HEK293 (cell line): Measurements from ENCODE around the gene NSUN3.

Experiments used
- CTCF ChIA-PET: fragments of 350-600 bp; formaldehyde crosslinking; extraction: SDS; loops from one replicate; lab custom pipeline; 2021; ENCODE audit warnings: antibody characterized with exemption; lab: Yijun Ruan, JAX
- POLR2A ChIA-PET: fragments of 300-600 bp; formaldehyde crosslinking; extraction: SDS; loops from one replicate; lab custom pipeline; 2020; ENCODE audit warnings: antibody characterized with exemption, inconsistent platforms; lab: Yijun Ruan, JAX
- H3K27ac ChIP-seq: fragments of 200-500 bp; sonication (Bioruptor generic); 2 replicates; pipeline ENCODE4 v1.5.1; 2014; ENCODE audit warnings: low read depth, low read length, control low read depth, inconsistent platforms; ENCODE audit errors: extremely low read depth
- H3K36me3 ChIP-seq, 2 experiments: fragments of 200-500 bp in 1 of 2; sonication (Bioruptor generic) in 1 of 2; 1 replicate in 1 of 2; 2 replicates in 1 of 2; pipeline ENCODE4 v1.5.1; 2014 to 2017; ENCODE audit warnings: inconsistent platforms in 2 of 2, low read length in 2 of 2; ENCODE audit not compliant: control insufficient read depth in 2 of 2, insufficient read depth in 1 of 2
- H3K4me1 ChIP-seq: fragments of 200-500 bp; sonication (Bioruptor generic); 2 replicates; pipeline ENCODE4 v1.5.1; 2014; ENCODE audit warnings: mild to moderate bottlenecking, low read length, inconsistent platforms; ENCODE audit not compliant: control insufficient read depth, insufficient read depth
- H3K4me3 ChIP-seq: 2 replicates; pipeline ENCODE4 v1.5.1; 2011; ENCODE audit warnings: low read depth, mild to moderate bottlenecking, control low read depth, low read length, moderate library complexity
- H3K9me3 ChIP-seq: fragments of 200-500 bp; sonication (Bioruptor generic); 2 replicates; pipeline ENCODE4 v1.5.1; 2014; ENCODE audit warnings: low read depth, low read length, inconsistent platforms; ENCODE audit not compliant: control insufficient read depth, insufficient read depth
- GLIS2 ChIP-seq: fragments of 450-650 bp; formaldehyde crosslinking; IDR thresholded peaks from 2 replicates; pipeline ENCODE4 v1.5.1; 2016; ENCODE audit warnings: missing biosample characterization, missing genetic modification characterization
- KLF8 ChIP-seq: fragments of 450-650 bp; formaldehyde crosslinking; IDR thresholded peaks from 2 replicates; pipeline ENCODE4 v1.5.1; 2016; ENCODE audit warnings: missing biosample characterization, missing genetic modification characterization
- PRDM4 ChIP-seq: fragments of 450-650 bp; formaldehyde crosslinking; IDR thresholded peaks from 2 replicates; pipeline ENCODE4 v1.5.1; 2017; ENCODE audit warnings: missing biosample characterization, missing genetic modification characterization
- SCRT2 ChIP-seq: fragments of 450-650 bp; formaldehyde crosslinking; IDR thresholded peaks from 2 replicates; pipeline ENCODE4 v1.5.1; 2016; ENCODE audit warnings: missing biosample characterization, missing genetic modification characterization
- SETDB1 ChIP-seq: IDR thresholded peaks from one replicate; pipeline ENCODE4 v1.6.1; 2017; ENCODE audit warnings: mild to moderate bottlenecking, low read length, moderate library complexity, mixed read lengths; ENCODE audit not compliant: insufficient read length
- SP2 ChIP-seq: fragments of 450-650 bp; formaldehyde crosslinking; IDR thresholded peaks from 2 replicates; pipeline ENCODE4 v1.5.1; 2016; ENCODE audit warnings: missing biosample characterization, missing genetic modification characterization
- ZFP3 ChIP-seq: fragments of 450-650 bp; formaldehyde crosslinking; IDR thresholded peaks from 2 replicates; pipeline ENCODE4 v1.5.1; 2016; ENCODE audit warnings: low read depth, missing biosample characterization, missing genetic modification characterization
- ZNF214 ChIP-seq: fragments of 450-650 bp; formaldehyde crosslinking; IDR thresholded peaks from 2 replicates; pipeline ENCODE4 v1.5.1; 2017; ENCODE audit warnings: missing biosample characterization, mild to moderate bottlenecking, missing genetic modification characterization, borderline replicate concordance
- ZNF221 ChIP-seq: fragments of 450-650 bp; formaldehyde crosslinking; IDR thresholded peaks from 2 replicates; pipeline ENCODE4 v1.5.1; 2017; ENCODE audit warnings: missing biosample characterization, missing genetic modification characterization, borderline replicate concordance
- ZNF223 ChIP-seq: fragments of 450-650 bp; formaldehyde crosslinking; IDR thresholded peaks from 2 replicates; pipeline ENCODE4 v1.5.1; 2016; ENCODE audit warnings: missing biosample characterization, missing genetic modification characterization
- ZNF324 ChIP-seq: fragments of 450-650 bp; formaldehyde crosslinking; IDR thresholded peaks from 2 replicates; pipeline ENCODE4 v1.5.1; 2016; ENCODE audit warnings: missing biosample characterization, missing genetic modification characterization
- ZNF335 ChIP-seq: fragments of 450-650 bp; formaldehyde crosslinking; conservative IDR thresholded peaks from 2 replicates; pipeline ENCODE4 v1.5.1; 2016; ENCODE audit warnings: missing biosample characterization, missing genetic modification characterization
- ZNF341 ChIP-seq: fragments of 450-650 bp; formaldehyde crosslinking; IDR thresholded peaks from 2 replicates; pipeline ENCODE4; 2016; ENCODE audit warnings: low read depth, missing biosample characterization, missing genetic modification characterization
- ZNF362 ChIP-seq: fragments of 450-650 bp; formaldehyde crosslinking; IDR thresholded peaks from 2 replicates; pipeline ENCODE4 v1.5.1; 2016; ENCODE audit warnings: missing biosample characterization, missing genetic modification characterization
- ZNF366 ChIP-seq: fragments of 450-650 bp; formaldehyde crosslinking; conservative IDR thresholded peaks from 2 replicates; pipeline ENCODE4 v1.5.1; 2016; ENCODE audit warnings: missing biosample characterization, missing genetic modification characterization
- ZNF391 ChIP-seq: fragments of 450-650 bp; formaldehyde crosslinking; IDR thresholded peaks from 2 replicates; pipeline ENCODE4 v1.5.1; 2016; ENCODE audit warnings: low read depth, missing biosample characterization, missing genetic modification characterization, borderline replicate concordance
- ZNF433 ChIP-seq: fragments of 450-650 bp; formaldehyde crosslinking; IDR thresholded peaks from 2 replicates; pipeline ENCODE4 v1.5.1; 2016; ENCODE audit warnings: missing biosample characterization, missing genetic modification characterization, low read depth
- ZNF544 ChIP-seq: fragments of 450-650 bp; formaldehyde crosslinking; IDR thresholded peaks from 2 replicates; pipeline ENCODE4 v1.5.0; 2017; ENCODE audit warnings: missing biosample characterization, missing genetic modification characterization
- ZNF600 ChIP-seq: fragments of 450-650 bp; formaldehyde crosslinking; IDR thresholded peaks from 2 replicates; pipeline ENCODE4 v1.5.1; 2016; ENCODE audit warnings: missing biosample characterization, missing genetic modification characterization
- ZNF629 ChIP-seq: fragments of 450-650 bp; formaldehyde crosslinking; IDR thresholded peaks from 2 replicates; pipeline ENCODE4 v1.5.1; 2017; ENCODE audit warnings: missing biosample characterization, missing genetic modification characterization
- ZNF692 ChIP-seq: fragments of 450-650 bp; formaldehyde crosslinking; IDR thresholded peaks from 2 replicates; pipeline ENCODE4 v1.5.1; 2016; ENCODE audit warnings: missing biosample characterization, missing genetic modification characterization
- ZNF704 ChIP-seq: fragments of 450-650 bp; formaldehyde crosslinking; IDR thresholded peaks from 2 replicates; pipeline ENCODE4 v1.5.1; 2016; ENCODE audit warnings: missing biosample characterization, missing genetic modification characterization
- TF ChIP-seq, protein P1 (sequence below): fragments of 450-650 bp; formaldehyde crosslinking; IDR thresholded peaks from 2 replicates; pipeline ENCODE4 v1.5.1; 2016; ENCODE audit warnings: missing biosample characterization, missing genetic modification characterization

The NSUN3 gene

GRCh38 chr3:94173673-94174434 is 111.0 kb downstream of the NSUN3 start (continued):
- TF ChIP-seq ZNF704, result no peak
- TF ChIP-seq ZFP3, result no peak
- TF ChIP-seq ZNF692 (tag by site-specific recombination), result no peak
- peak; percentile 80 for TF ChIP-seq PRDM4 (tag by site-specific recombination)
- peak; percentile 66 for TF ChIP-seq ZNF362 (tag by site-specific recombination)
- no peak for TF ChIP-seq ZNF600
- TF ChIP-seq ZNF221 (tag by site-specific recombination), result no peak
- TF ChIP-seq ZNF341, result no peak
- no peak for TF ChIP-seq GLIS2 (tag by site-specific recombination)
- TF ChIP-seq ZNF629 (tag by site-specific recombination), result peak; percentile 44; the same call in 1 of the 2 replicates
- TF ChIP-seq ZNF433 (tag by site-specific recombination), result no peak
- TF ChIP-seq SETDB1, result no peak
- TF ChIP-seq ZNF366, result peak; percentile 23; the same call in 1 of the 2 replicates

GRCh38 chr3:94175677-94176076 is 112.8 kb downstream of the NSUN3 start:
- peaks cover 14% of the 10 kb centered on the region; the same call in 1 of the 2 replicates for H3K4me1 ChIP-seq
- no peak for TF ChIP-seq SP2 (tag by site-specific recombination)
- TF ChIP-seq ZNF433 (tag by site-specific recombination), result no peak
- TF ChIP-seq ZNF335, result no peak
- TF ChIP-seq SCRT2 (tag by site-specific recombination), result no peak
- TF ChIP-seq, protein P1, sequence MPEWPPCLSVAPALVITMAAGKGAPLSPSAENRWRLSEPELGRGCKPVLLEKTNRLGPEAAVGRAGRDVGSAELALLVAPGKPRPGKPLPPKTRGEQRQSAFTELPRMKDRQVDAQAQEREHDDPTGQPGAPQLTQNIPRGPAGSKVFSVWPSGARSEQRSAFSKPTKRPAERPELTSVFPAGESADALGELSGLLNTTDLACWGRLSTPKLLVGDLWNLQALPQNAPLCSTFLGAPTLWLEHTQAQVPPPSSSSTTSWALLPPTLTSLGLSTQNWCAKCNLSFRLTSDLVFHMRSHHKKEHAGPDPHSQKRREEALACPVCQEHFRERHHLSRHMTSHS (tag by site-specific recombination), result no peak
- TF ChIP-seq ZNF324 (tag by site-specific recombination), result no peak
- no peak for TF ChIP-seq ZNF223 (tag by site-specific recombination)
- no peak for TF ChIP-seq ZNF391 (tag by site-specific recombination)
- no peak for TF ChIP-seq ZNF544 (tag by site-specific recombination)
- TF ChIP-seq ZNF214 (tag by site-specific recombination), result no peak
- TF ChIP-seq KLF8, result no peak
- no peak overlapping the region for H3K27ac ChIP-seq
- H3K36me3 ChIP-seq, result no peaks in the 10 kb centered on the region
- ChIA-PET CTCF (no interaction called here), POLR2A (no interaction called here)
- no peak overlapping the region for H3K4me3 ChIP-seq
- no peaks in the 10 kb centered on the region for H3K9me3 ChIP-seq
